SK-N-SH treated with all-trans-retinoic acid at 6 μM for 48 hours (cell line): ENCODE results near the gene SPATA21.

Source experiments
- CREB5 ChIP-seq: fragments of 250-450 bp; sonication (Bioruptor Pico); IDR thresholded peaks from 2 replicates; pipeline ENCODE4 v1.5.1; 2020; ENCODE audit warnings: low read depth, mild to moderate bottlenecking, moderate library complexity
- SNAI2 ChIP-seq: fragments of 250-450 bp; sonication (Bioruptor Pico); IDR thresholded peaks from 2 replicates; pipeline ENCODE4 v1.5.0; 2020; ENCODE audit warnings: mild to moderate bottlenecking, moderate library complexity
- ZC3H10 ChIP-seq: fragments of 250-450 bp; sonication (Bioruptor Pico); IDR thresholded peaks from 2 replicates; pipeline ENCODE4 v1.5.1; 2021; ENCODE audit warnings: mild to moderate bottlenecking, moderate library complexity
- ZFP3 ChIP-seq: fragments of 250-450 bp; sonication (Bioruptor Pico); IDR thresholded peaks from 2 replicates; pipeline ENCODE4 v1.5.0; 2020; ENCODE audit warnings: mild to moderate bottlenecking, moderate library complexity

- TF ChIP-seq SNAI2 (CRISPR knock-in tag) (no peak), ZFP3 (no peak), CREB5 (CRISPR knock-in tag) (no peak), ZC3H10 (CRISPR knock-in tag) (no peak)
Measured at GRCh38 chr1:16478091-16478490, 40.9 kb upstream of the SPATA21 start.
